Daoy (cell line): ENCODE measurements around the gene MYOCD. TPM values are rescaled to one million over a fixed set of nuclear protein-coding genes. Genes with fewer than 3 reads are reported as not detected.

Experiments
- total RNA-seq: library from RNA; depleted of rRNA; stranded (reverse); fragments of >200 nt; shearing (Covaris generic); gene quantifications from 2 replicates; pipeline ENCODE4 v1.2.3, GENCODE V29; 2014; rRNA removed

Gene MYOCD
- total RNA-seq, 1 experiment from 2014 or later = 1.4 TPM

Other genes starting within 250 kb of the MYOCD start
- gene ARHGAP44, start 123.6 kb downstream of the MYOCD start, total RNA-seq = 4.6 and 5.7 TPM in 2 replicates